ENCODE measurements around the gene TXNL4A.
"Not testable (repeated sequence)": the region's sequence is repeated elsewhere in the genome, so short reads cannot be mapped to it uniquely, and the experiment has no call there.

TXNL4A gene

GRCh38 chr18:80023173-80023572, 34.8 kb upstream of the TXNL4A start:
- Histone ChIP-seq H3K27me3 (ENCODE audit: control insufficient read depth in 5 of 5, insufficient read depth in 4 of 5, low read length in 5 of 5) (no peaks in the 10 kb centered on the region), H3K27ac (ENCODE audit: low read depth, low read length) (no peak overlapping the region), H3K4me1 (ENCODE audit: control insufficient read depth in 5 of 5, insufficient read depth in 5 of 5, low read length in 5 of 5) (no peaks in the 10 kb centered on the region), H3K9ac (ENCODE audit: low read length in 5 of 5) (no peak overlapping the region), H3K4me3 (ENCODE audit: low read depth in 1 of 5, low read length in 5 of 5) (peak overlapping the region in 3 of 5 donors; percentile 27 to 55 (median 49)), H3K9me3 (ENCODE audit: control insufficient read depth in 5 of 5, low read length in 5 of 5) (peaks cover 49 to 85% (median 78%) of the 10 kb centered on the region in 5 donors), H3K36me3 (ENCODE audit: control insufficient read depth in 5 of 5, insufficient read depth in 5 of 5, low read length in 5 of 5) (peaks cover 0 to 2% (median 0%) of the 10 kb centered on the region in 5 donors)

DNA sequence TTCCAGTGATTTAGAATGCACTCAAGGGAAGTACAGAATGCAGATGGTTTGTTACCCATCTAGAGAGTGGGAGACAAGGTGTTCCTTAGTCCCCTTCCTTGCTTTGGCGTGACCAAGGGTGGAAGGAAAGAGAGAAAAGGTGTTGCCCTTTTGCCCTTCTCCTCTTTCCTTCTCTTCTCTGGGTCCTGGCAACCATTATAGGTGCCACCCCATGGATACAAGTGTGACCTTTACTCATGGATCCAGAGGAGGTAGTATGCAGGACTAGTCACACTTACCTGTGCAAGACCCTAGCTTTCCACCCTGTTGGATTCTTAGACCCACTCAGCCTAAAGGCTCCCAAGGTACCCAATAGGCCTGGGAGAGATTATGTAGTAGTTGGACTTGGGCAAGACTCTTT, 34.2 kb upstream of the TXNL4A start:
- Histone ChIP-seq H3K27me3 (ENCODE audit: control insufficient read depth in 5 of 5, insufficient read depth in 4 of 5, low read length in 5 of 5) (no peaks in the 10 kb centered on the region), H3K36me3 (ENCODE audit: control insufficient read depth in 5 of 5, insufficient read depth in 5 of 5, low read length in 5 of 5) (peaks cover 0 to 2% (median 0%) of the 10 kb centered on the region in 5 donors), H3K4me1 (ENCODE audit: control insufficient read depth in 5 of 5, insufficient read depth in 5 of 5, low read length in 5 of 5) (no peaks in the 10 kb centered on the region), H3K9ac (ENCODE audit: low read length in 5 of 5) (no peak overlapping the region), H3K27ac (ENCODE audit: low read depth, low read length) (no peak overlapping the region), H3K9me3 (ENCODE audit: control insufficient read depth in 5 of 5, low read length in 5 of 5) (peaks cover 49 to 85% (median 78%) of the 10 kb centered on the region in 5 donors), H3K4me3 (ENCODE audit: low read depth in 1 of 5, low read length in 5 of 5) (peak overlapping the region in 4 of 5 donors; percentile 13 to 55 (median 38))

GRCh38 chr18:80012714-80013113, 24.4 kb upstream of the TXNL4A start:
- H3K4me3 ChIP-seq (ENCODE audit: low read depth in 1 of 5, low read length in 5 of 5) = no peak overlapping the region
- no peak overlapping the region for H3K9ac ChIP-seq (ENCODE audit: low read length in 5 of 5)
- H3K27me3 ChIP-seq (ENCODE audit: control insufficient read depth in 5 of 5, insufficient read depth in 4 of 5, low read length in 5 of 5) = no peaks in the 10 kb centered on the region
- H3K36me3 ChIP-seq (ENCODE audit: control insufficient read depth in 5 of 5, insufficient read depth in 5 of 5, low read length in 5 of 5) = no peaks in the 10 kb centered on the region
- H3K4me1 ChIP-seq (ENCODE audit: control insufficient read depth in 5 of 5, insufficient read depth in 5 of 5, low read length in 5 of 5) = no peaks in the 10 kb centered on the region
- H3K9me3 ChIP-seq (ENCODE audit: control insufficient read depth in 5 of 5, low read length in 5 of 5) = peaks cover 0 to 22% (median 15%) of the 10 kb centered on the region in 5 donors
- no peak overlapping the region for H3K27ac ChIP-seq (ENCODE audit: low read depth, low read length)

DNA sequence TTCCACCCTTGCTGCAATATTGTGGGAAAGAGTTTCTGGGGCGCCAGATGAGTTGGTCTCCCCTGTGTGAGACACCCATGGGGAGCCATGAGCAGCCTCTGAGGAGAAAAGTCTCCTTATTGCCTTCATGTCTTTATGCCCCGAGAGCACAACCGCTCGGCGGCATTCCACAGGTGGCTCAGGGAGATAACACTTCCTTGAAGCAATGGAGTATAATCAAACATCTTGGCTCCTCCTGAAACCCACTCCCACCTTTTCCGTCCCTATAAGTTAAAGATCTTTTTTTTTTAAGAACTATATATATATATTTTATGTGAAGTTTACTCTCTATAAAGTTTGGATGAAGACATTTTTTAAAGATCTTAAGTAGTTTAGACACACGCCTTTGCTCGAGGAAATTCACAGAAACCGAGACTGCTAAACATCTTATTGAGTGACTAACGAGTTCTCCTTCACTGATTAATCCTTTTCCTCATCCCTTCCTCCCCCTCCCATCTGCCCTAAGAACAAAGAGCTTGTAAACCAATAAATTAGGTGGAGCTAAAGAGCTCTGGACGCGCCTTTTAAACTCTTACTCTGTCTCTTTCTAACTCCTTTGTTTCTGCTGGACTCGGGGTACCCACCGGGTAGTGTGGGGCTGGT, 23.3 kb upstream of the TXNL4A start:
- H3K36me3 ChIP-seq (ENCODE audit: control insufficient read depth in 5 of 5, insufficient read depth in 5 of 5, low read length in 5 of 5); H3K27me3 ChIP-seq (ENCODE audit: control insufficient read depth in 5 of 5, insufficient read depth in 4 of 5, low read length in 5 of 5); H3K27ac ChIP-seq (ENCODE audit: low read depth, low read length); H3K4me3 ChIP-seq (ENCODE audit: low read depth in 1 of 5, low read length in 5 of 5); H3K4me1 ChIP-seq (ENCODE audit: control insufficient read depth in 5 of 5, insufficient read depth in 5 of 5, low read length in 5 of 5); H3K9ac ChIP-seq (ENCODE audit: low read length in 5 of 5): not testable (repeated sequence)
- H3K9me3 ChIP-seq (ENCODE audit: control insufficient read depth in 5 of 5, low read length in 5 of 5) = peaks cover 0 to 25% (median 17%) of the 10 kb centered on the region in 5 donors

- Histone ChIP-seq H3K27me3 (ENCODE audit: control insufficient read depth in 5 of 5, insufficient read depth in 4 of 5, low read length in 5 of 5) (no peaks in the 10 kb centered on the region), H3K36me3 (ENCODE audit: control insufficient read depth in 5 of 5, insufficient read depth in 5 of 5, low read length in 5 of 5) (no peaks in the 10 kb centered on the region), H3K4me1 (ENCODE audit: control insufficient read depth in 5 of 5, insufficient read depth in 5 of 5, low read length in 5 of 5) (no peaks in the 10 kb centered on the region), H3K9ac (ENCODE audit: low read length in 5 of 5) (no peak overlapping the region), H3K4me3 (ENCODE audit: low read depth in 1 of 5, low read length in 5 of 5) (no peak overlapping the region), H3K9me3 (ENCODE audit: control insufficient read depth in 5 of 5, low read length in 5 of 5) (peaks cover 0 to 25% (median 17%) of the 10 kb centered on the region in 5 donors), H3K27ac (ENCODE audit: low read depth, low read length) (no peak overlapping the region)
Measured at GRCh38 chr18:80010551-80010906, 22.2 kb upstream of the TXNL4A start.

- peaks cover 0 to 25% (median 15%) of the 10 kb centered on the region in 5 donors for H3K9me3 ChIP-seq (ENCODE audit: control insufficient read depth in 5 of 5, low read length in 5 of 5)
- no peaks in the 10 kb centered on the region for H3K4me1 ChIP-seq (ENCODE audit: control insufficient read depth in 5 of 5, insufficient read depth in 5 of 5, low read length in 5 of 5)
- H3K9ac ChIP-seq (ENCODE audit: low read length in 5 of 5) = no peak overlapping the region
- H3K36me3 ChIP-seq (ENCODE audit: control insufficient read depth in 5 of 5, insufficient read depth in 5 of 5, low read length in 5 of 5) = no peaks in the 10 kb centered on the region
- H3K27ac ChIP-seq (ENCODE audit: low read depth, low read length) = no peak overlapping the region
- peak overlapping the region in 1 of 5 donors; percentile 2 for H3K4me3 ChIP-seq (ENCODE audit: low read depth in 1 of 5, low read length in 5 of 5)
- no peaks in the 10 kb centered on the region for H3K27me3 ChIP-seq (ENCODE audit: control insufficient read depth in 5 of 5, insufficient read depth in 4 of 5, low read length in 5 of 5)
Measured at GRCh38 chr18:80009661-80010550, 21.5 kb upstream of the TXNL4A start.

- H3K27me3 ChIP-seq (ENCODE audit: control insufficient read depth in 5 of 5, insufficient read depth in 4 of 5, low read length in 5 of 5) = no peaks in the 10 kb centered on the region
- H3K4me3 ChIP-seq (ENCODE audit: low read depth in 1 of 5, low read length in 5 of 5) = no peak overlapping the region
- H3K9ac ChIP-seq (ENCODE audit: low read length in 5 of 5) = no peak overlapping the region
- H3K27ac ChIP-seq (ENCODE audit: low read depth, low read length) = no peak overlapping the region
- peaks cover 0 to 18% (median 14%) of the 10 kb centered on the region in 5 donors for H3K9me3 ChIP-seq (ENCODE audit: control insufficient read depth in 5 of 5, low read length in 5 of 5)
- no peaks in the 10 kb centered on the region for H3K4me1 ChIP-seq (ENCODE audit: control insufficient read depth in 5 of 5, insufficient read depth in 5 of 5, low read length in 5 of 5)
- no peaks in the 10 kb centered on the region for H3K36me3 ChIP-seq (ENCODE audit: control insufficient read depth in 5 of 5, insufficient read depth in 5 of 5, low read length in 5 of 5)
Measured at GRCh38 chr18:80006724-80007123, 18.4 kb upstream of the TXNL4A start.

- H3K36me3 ChIP-seq (ENCODE audit: control insufficient read depth in 5 of 5, insufficient read depth in 5 of 5, low read length in 5 of 5) = no peaks in the 10 kb centered on the region
- H3K9ac ChIP-seq (ENCODE audit: low read length in 5 of 5) = no peak overlapping the region
- no peaks in the 10 kb centered on the region for H3K27me3 ChIP-seq (ENCODE audit: control insufficient read depth in 5 of 5, insufficient read depth in 4 of 5, low read length in 5 of 5)
- H3K4me3 ChIP-seq (ENCODE audit: low read depth in 1 of 5, low read length in 5 of 5) = no peak overlapping the region
- peaks cover 0 to 15% (median 10%) of the 10 kb centered on the region in 5 donors for H3K9me3 ChIP-seq (ENCODE audit: control insufficient read depth in 5 of 5, low read length in 5 of 5)
- H3K4me1 ChIP-seq (ENCODE audit: control insufficient read depth in 5 of 5, insufficient read depth in 5 of 5, low read length in 5 of 5) = no peaks in the 10 kb centered on the region
- no peak overlapping the region for H3K27ac ChIP-seq (ENCODE audit: low read depth, low read length)
Measured at GRCh38 chr18:80004600-80005342, 16.4 kb upstream of the TXNL4A start.

DNA sequence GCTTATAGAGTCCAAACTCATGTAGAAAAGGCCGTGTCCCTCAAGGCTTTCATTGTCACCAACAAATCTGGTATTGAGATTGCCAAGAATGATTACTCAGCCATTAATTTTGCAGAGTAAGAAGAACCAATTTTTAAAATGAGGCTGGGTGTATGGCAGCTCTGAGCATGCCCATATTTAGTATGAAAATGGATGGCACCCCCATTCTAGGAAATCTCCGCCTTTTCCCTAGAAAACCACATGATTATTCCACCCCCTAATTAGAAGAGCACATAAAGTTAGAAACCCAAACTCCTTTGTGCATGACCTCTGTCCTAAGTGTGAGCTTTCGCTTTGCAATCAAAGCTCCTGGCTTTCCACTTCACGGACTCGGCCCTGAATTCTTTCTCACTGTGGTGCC, 14.1 kb upstream of the TXNL4A start:
- peaks cover 0 to 7% (median 6%) of the 10 kb centered on the region in 5 donors for H3K9me3 ChIP-seq (ENCODE audit: control insufficient read depth in 5 of 5, low read length in 5 of 5)
- no peaks in the 10 kb centered on the region for H3K4me1 ChIP-seq (ENCODE audit: control insufficient read depth in 5 of 5, insufficient read depth in 5 of 5, low read length in 5 of 5)
- no peaks in the 10 kb centered on the region for H3K27me3 ChIP-seq (ENCODE audit: control insufficient read depth in 5 of 5, insufficient read depth in 4 of 5, low read length in 5 of 5)
- no peaks in the 10 kb centered on the region for H3K36me3 ChIP-seq (ENCODE audit: control insufficient read depth in 5 of 5, insufficient read depth in 5 of 5, low read length in 5 of 5)
- H3K4me3 ChIP-seq (ENCODE audit: low read depth in 1 of 5, low read length in 5 of 5) = no peak overlapping the region
- no peak overlapping the region for H3K27ac ChIP-seq (ENCODE audit: low read depth, low read length)
- no peak overlapping the region for H3K9ac ChIP-seq (ENCODE audit: low read length in 5 of 5)

DNA sequence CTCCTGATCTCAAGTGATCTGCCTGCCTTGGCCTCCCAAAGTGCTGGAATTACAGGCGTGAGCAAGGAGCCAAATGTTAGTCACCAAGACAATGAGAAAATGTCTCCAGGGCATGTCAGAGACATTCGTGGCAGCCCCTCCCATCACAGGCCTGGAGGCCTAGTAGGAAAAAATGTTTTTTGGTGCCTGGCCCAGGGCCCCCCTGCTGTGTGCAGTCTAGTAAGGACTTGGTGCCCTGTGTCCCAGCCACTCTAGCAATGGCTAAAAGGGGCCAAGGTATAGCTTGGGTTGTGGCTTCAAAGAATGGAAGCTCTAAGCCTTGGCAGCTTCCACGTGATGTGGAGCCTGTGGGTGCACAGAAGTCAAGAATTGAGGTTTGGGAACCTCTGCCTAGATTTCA, 12.5 kb upstream of the TXNL4A start:
- H3K36me3 ChIP-seq (ENCODE audit: control insufficient read depth in 5 of 5, insufficient read depth in 5 of 5, low read length in 5 of 5) = no peaks in the 10 kb centered on the region
- H3K9me3 ChIP-seq (ENCODE audit: control insufficient read depth in 5 of 5, low read length in 5 of 5) = peaks cover 0 to 7% (median 4%) of the 10 kb centered on the region in 5 donors
- no peak overlapping the region for H3K27ac ChIP-seq (ENCODE audit: low read depth, low read length)
- H3K4me3 ChIP-seq (ENCODE audit: low read depth in 1 of 5, low read length in 5 of 5) = no peak overlapping the region
- no peak overlapping the region for H3K9ac ChIP-seq (ENCODE audit: low read length in 5 of 5)
- H3K27me3 ChIP-seq (ENCODE audit: control insufficient read depth in 5 of 5, insufficient read depth in 4 of 5, low read length in 5 of 5) = no peaks in the 10 kb centered on the region
- no peaks in the 10 kb centered on the region for H3K4me1 ChIP-seq (ENCODE audit: control insufficient read depth in 5 of 5, insufficient read depth in 5 of 5, low read length in 5 of 5)
